ENCODE measurements around the gene HOXC6. TPM values are rescaled to one million over a fixed set of nuclear protein-coding genes. Genes with fewer than 3 reads are reported as not detected.

Gene HOXC6
- total RNA-seq, 2 donors from 2014 or later = not detected

DNA sequence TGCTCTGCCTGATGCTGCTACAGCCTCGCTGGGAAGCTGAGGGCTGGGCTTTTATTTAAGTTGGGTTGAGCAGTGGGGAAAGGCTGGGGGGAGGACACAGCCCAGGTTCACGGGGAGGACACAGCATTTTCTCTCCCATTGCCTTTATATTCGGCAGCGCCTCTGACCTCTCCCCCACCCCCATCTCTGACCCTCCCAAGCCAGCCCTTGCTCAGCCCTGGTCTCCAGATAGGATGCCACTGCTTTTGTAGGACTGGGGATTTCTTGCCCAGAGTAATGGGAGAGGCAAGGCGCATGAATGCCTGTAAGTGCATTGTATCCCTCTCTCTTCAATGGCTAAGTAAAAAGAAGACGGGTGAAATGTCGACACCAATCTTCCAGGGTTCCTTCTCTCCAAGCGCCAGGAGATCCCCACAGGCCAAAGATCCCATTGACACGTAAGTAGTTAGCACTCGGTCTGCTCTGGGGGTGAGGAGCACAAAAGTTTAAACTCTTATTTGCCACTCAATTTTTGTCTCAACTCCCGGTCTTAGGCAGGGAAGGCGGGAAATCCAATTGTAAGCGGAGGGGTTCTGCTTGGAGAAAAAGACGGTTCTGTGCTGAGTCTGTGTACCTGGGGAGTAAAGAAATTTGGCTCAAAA, 30.0 kb downstream of the HOXC6 start:
- Histone ChIP-seq H3K27me3 (peaks cover 12 to 24% of the 10 kb centered on the region in 2 donors), H3K27ac (no peak overlapping the region), H3K36me3 (no peaks in the 10 kb centered on the region), H3K4me1 (peaks cover 0 to 2% of the 10 kb centered on the region in 2 donors), H3K9me3 (no peaks in the 10 kb centered on the region), H3K4me3 (no peak overlapping the region)
- DNase-seq (ENCODE audit: low spot score) = no peak
- TF ChIP-seq, protein P1, sequence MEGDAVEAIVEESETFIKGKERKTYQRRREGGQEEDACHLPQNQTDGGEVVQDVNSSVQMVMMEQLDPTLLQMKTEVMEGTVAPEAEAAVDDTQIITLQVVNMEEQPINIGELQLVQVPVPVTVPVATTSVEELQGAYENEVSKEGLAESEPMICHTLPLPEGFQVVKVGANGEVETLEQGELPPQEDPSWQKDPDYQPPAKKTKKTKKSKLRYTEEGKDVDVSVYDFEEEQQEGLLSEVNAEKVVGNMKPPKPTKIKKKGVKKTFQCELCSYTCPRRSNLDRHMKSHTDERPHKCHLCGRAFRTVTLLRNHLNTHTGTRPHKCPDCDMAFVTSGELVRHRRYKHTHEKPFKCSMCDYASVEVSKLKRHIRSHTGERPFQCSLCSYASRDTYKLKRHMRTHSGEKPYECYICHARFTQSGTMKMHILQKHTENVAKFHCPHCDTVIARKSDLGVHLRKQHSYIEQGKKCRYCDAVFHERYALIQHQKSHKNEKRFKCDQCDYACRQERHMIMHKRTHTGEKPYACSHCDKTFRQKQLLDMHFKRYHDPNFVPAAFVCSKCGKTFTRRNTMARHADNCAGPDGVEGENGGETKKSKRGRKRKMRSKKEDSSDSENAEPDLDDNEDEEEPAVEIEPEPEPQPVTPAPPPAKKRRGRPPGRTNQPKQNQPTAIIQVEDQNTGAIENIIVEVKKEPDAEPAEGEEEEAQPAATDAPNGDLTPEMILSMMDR (IDR thresholded peaks at IDR 0.05) = no peak

GRCh38 chr12:54059668-54060067, 31.4 kb downstream of the HOXC6 start:
- DNase-seq (ENCODE audit: low spot score) = no peak
- TF ChIP-seq, protein P1 (IDR thresholded peaks at IDR 0.05) = no peak
- H3K27ac ChIP-seq = no peak overlapping the region
- H3K9me3 ChIP-seq = no peaks in the 10 kb centered on the region
- H3K4me1 ChIP-seq = no peaks in the 10 kb centered on the region
- H3K36me3 ChIP-seq = no peaks in the 10 kb centered on the region
- H3K27me3 ChIP-seq = peaks cover 8 to 15% of the 10 kb centered on the region in 2 donors
- no peak overlapping the region for H3K4me3 ChIP-seq

- TF ChIP-seq, protein P1 (IDR thresholded peaks at IDR 0.05) = no peak
- no peaks in the 10 kb centered on the region for H3K36me3 ChIP-seq
- H3K27ac ChIP-seq = no peak overlapping the region
- H3K4me3 ChIP-seq = no peak overlapping the region
- H3K27me3 ChIP-seq = peaks cover 8 to 15% of the 10 kb centered on the region in 2 donors
- no peaks in the 10 kb centered on the region for H3K9me3 ChIP-seq
- no peak for DNase-seq (ENCODE audit: low spot score)
- H3K4me1 ChIP-seq = no peaks in the 10 kb centered on the region
Measured at GRCh38 chr12:54060174-54060974, 32.1 kb downstream of the HOXC6 start.

GRCh38 chr12:54060975-54061778, 32.9 kb downstream of the HOXC6 start:
- no peak for DNase-seq (ENCODE audit: low spot score)
- no peak overlapping the region for H3K4me3 ChIP-seq
- H3K9me3 ChIP-seq = no peaks in the 10 kb centered on the region
- no peaks in the 10 kb centered on the region for H3K36me3 ChIP-seq
- peaks cover 8 to 15% of the 10 kb centered on the region in 2 donors for H3K27me3 ChIP-seq
- TF ChIP-seq, protein P1 (IDR thresholded peaks at IDR 0.05) = no peak
- no peak overlapping the region for H3K27ac ChIP-seq
- H3K4me1 ChIP-seq = no peaks in the 10 kb centered on the region

DNA sequence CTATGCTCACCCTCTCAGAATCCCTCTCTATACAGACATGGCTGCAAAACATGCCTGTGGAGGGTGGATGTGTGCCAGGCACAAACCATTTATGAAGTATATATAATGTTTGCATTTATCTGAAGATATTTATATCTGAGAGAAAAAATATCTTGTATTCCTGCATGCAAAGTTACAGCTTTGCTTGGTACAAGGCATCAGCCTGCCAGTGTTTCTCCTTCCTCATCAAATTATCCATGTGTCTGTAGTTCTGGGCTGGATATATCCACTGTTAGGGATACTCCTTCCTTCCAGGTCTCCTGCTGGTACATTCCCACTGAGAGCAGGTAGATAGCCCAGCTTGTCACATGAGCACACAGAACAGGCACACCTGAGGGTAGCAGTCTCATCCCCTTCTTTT, 37.4 kb downstream of the HOXC6 start:
- H3K9me3 ChIP-seq = no peaks in the 10 kb centered on the region
- no peaks in the 10 kb centered on the region for H3K4me1 ChIP-seq
- no peaks in the 10 kb centered on the region for H3K36me3 ChIP-seq
- TF ChIP-seq, protein P1 (IDR thresholded peaks at IDR 0.05) = no peak
- peaks cover 4 to 6% of the 10 kb centered on the region in 2 donors for H3K27me3 ChIP-seq
- H3K27ac ChIP-seq = no peak overlapping the region
- no peak overlapping the region for H3K4me3 ChIP-seq
- DNase-seq (ENCODE audit: low spot score) = no peak
